Stomach (tissue), 4 donors: Measurements from ENCODE around the gene NELL1.

Source experiments
- CTCF ChIP-seq, 7 experiments: fragments of 450-650 bp in 4 of 7; fragments of 200-600 bp in 3 of 7; sonication (generic) in 3 of 7; IDR thresholded peaks; one replicate each; pipeline ENCODE4 v1.5.1; 2016 to 2019; ENCODE audit warnings: antibody characterized with exemption in 7 of 7, control low read depth in 2 of 7, mild to moderate bottlenecking in 1 of 7
- EP300 ChIP-seq: sonication (generic); formaldehyde crosslinking; IDR thresholded peaks from one replicate; pipeline ENCODE4 v1.6.1; 2017; ENCODE audit warnings: antibody characterized with exemption
- POLR2A ChIP-seq, 4 donors: fragments of 450-650 bp; IDR thresholded peaks; one replicate each; pipeline ENCODE4 v1.6.1; 2016; ENCODE audit warnings: antibody characterized with exemption in 4 of 4, control low read depth in 2 of 4, mild to moderate bottlenecking in 1 of 4, moderate library complexity in 1 of 4
- POLR2AphosphoS5 ChIP-seq, 3 donors: sonication (generic); formaldehyde crosslinking; IDR thresholded peaks; one replicate each; pipeline ENCODE4 v1.6.1; 2016; ENCODE audit warnings: antibody characterized with exemption in 3 of 3

- no peak for TF ChIP-seq POLR2AphosphoS5 (IDR thresholded peaks at IDR 0.05)
- no peak for TF ChIP-seq CTCF (IDR thresholded peaks at IDR 0.05)
- TF ChIP-seq EP300, result no peak
- no peak for TF ChIP-seq POLR2A (IDR thresholded peaks at IDR 0.05)
Measured at GRCh38 chr11:21484039-21484438, 814.7 kb downstream of the NELL1 start.
